A549 (cell line): ENCODE results near the gene NDUFS2. TPM values are rescaled to one million over a fixed set of nuclear protein-coding genes. Genes with fewer than 3 reads are reported as not detected.
"Not testable (repeated sequence)": the region's sequence is repeated elsewhere in the genome, so short reads cannot be mapped to it uniquely, and the experiment has no call there.

Experiments used
- ATAC-seq, 2 experiments: fragments of 200-7000 bp in 1 of 2; fragments of >200 bp in 1 of 2; cut with Nextera tagmentation in 1 of 2; cut with Tn5 transposase in 1 of 2; 3 replicates each; pipeline versions ENCODE4 v1.8.0 to v1.9.1; 2018 to 2020; ENCODE audit warnings: mild to moderate bottlenecking in 1 of 2, moderate library complexity in 1 of 2
- CTCF ChIA-PET: fragments of 300-600 bp; sonication (Branson Sonifier 250); formaldehyde crosslinking; extraction: SDS; loops from one replicate; lab custom pipeline; 2021; ENCODE audit warnings: antibody characterized with exemption, inconsistent platforms; lab: Yijun Ruan, JAX
- POLR2A ChIA-PET: fragments of 350-600 bp; formaldehyde crosslinking; extraction: SDS; loops from one replicate; lab custom pipeline; 2021; ENCODE audit warnings: antibody characterized with exemption, inconsistent platforms; lab: Yijun Ruan, JAX
- DNase-seq, 2 experiments: peaks; one replicate each; pipeline versions ENCODE4 v3.0.0 to v3.0.0-alpha.2; 2011 to 2016; ENCODE audit warnings: low read depth in 1 of 2, low spot score in 1 of 2
- FAIRE-seq: peaks from 2 replicates; lab custom pipeline; 2011; peaks lifted over from hg19 to GRCh38; lab: Jason Lieb, UNC
- H3K27ac ChIP-seq, 2 experiments: fragments of >200 bp; sonication (Bioruptor Twin); formaldehyde crosslinking; 3 replicates each; pipeline ENCODE4 v1.5.1; 2016 to 2017
- H3K4me1 ChIP-seq: fragments of >200 bp; sonication (Bioruptor Twin); formaldehyde crosslinking; 3 replicates; pipeline ENCODE4 v1.6.1; 2016
- H3K4me2 ChIP-seq: fragments of >200 bp; sonication (Bioruptor Twin); formaldehyde crosslinking; 3 replicates; pipeline ENCODE4 v1.6.1; 2016
- H3K4me3 ChIP-seq: fragments of >200 bp; sonication (Bioruptor Twin); formaldehyde crosslinking; 3 replicates; pipeline ENCODE4 v1.5.1; 2016
- H3K9me3 ChIP-seq: fragments of >200 bp; sonication (Bioruptor Twin); formaldehyde crosslinking; 3 replicates; pipeline ENCODE4 v1.6.1; 2016
- CBX2 ChIP-seq: fragments of 200-600 bp; sonication (generic); IDR thresholded peaks from 2 replicates; pipeline ENCODE4 v1.6.1; 2016; ENCODE audit warnings: low read depth, mild to moderate bottlenecking, borderline replicate concordance
- CBX8 ChIP-seq: fragments of 200-600 bp; sonication (generic); IDR thresholded peaks from 2 replicates; pipeline ENCODE4 v1.6.1; 2016
- CEBPB ChIP-seq, 2 experiments: fragments of >200 bp in 1 of 2; sonication (Bioruptor Twin) in 1 of 2; formaldehyde crosslinking in 1 of 2; IDR thresholded peaks; 2 replicates each; pipeline ENCODE4 v1.6.1; 2012 to 2016
- EHF ChIP-seq: fragments of 250-450 bp; sonication (Bioruptor Pico); IDR thresholded peaks from 2 replicates; pipeline ENCODE4 v1.5.0; 2020; ENCODE audit warnings: mild to moderate bottlenecking
- EHMT2 ChIP-seq: fragments of 200-600 bp; sonication (generic); IDR thresholded peaks from 2 replicates; pipeline ENCODE4 v1.6.1; 2016; ENCODE audit warnings: antibody characterized with exemption, low read depth, mild to moderate bottlenecking, moderate library complexity
- GATA3 ChIP-seq: IDR thresholded peaks from 2 replicates; pipeline ENCODE4 v1.6.1; 2012; ENCODE audit warnings: borderline replicate concordance
- HOXA7 ChIP-seq: fragments of 250-450 bp; sonication (Bioruptor Pico); IDR thresholded peaks from 2 replicates; pipeline ENCODE4 v1.5.0; 2020; ENCODE audit warnings: mild to moderate bottlenecking, moderate library complexity
- KDM1A ChIP-seq: fragments of 200-600 bp; sonication (generic); IDR thresholded peaks from 2 replicates; pipeline ENCODE4 v1.6.1; 2016; ENCODE audit warnings: low read depth, mild to moderate bottlenecking
- KDM5A ChIP-seq: fragments of 200-600 bp; sonication (generic); IDR thresholded peaks from 2 replicates; pipeline ENCODE4 v1.6.1; 2016; ENCODE audit warnings: antibody characterized with exemption, mild to moderate bottlenecking
- MAFK ChIP-seq: fragments of 450-650 bp; IDR thresholded peaks from 2 replicates; pipeline ENCODE4 v1.6.1; 2014; ENCODE audit not compliant: partially characterized antibody
- NR3C1 ChIP-seq: fragments of >200 bp; sonication (Bioruptor Twin); formaldehyde crosslinking; IDR thresholded peaks from 3 replicates; pipeline ENCODE4 v1.6.1; 2017
- PBX3 ChIP-seq: IDR thresholded peaks from 2 replicates; pipeline ENCODE4 v1.6.1; 2012
- PHF8 ChIP-seq: fragments of 200-600 bp; sonication (generic); IDR thresholded peaks from 2 replicates; pipeline ENCODE4 v1.6.1; 2016; ENCODE audit warnings: low read depth, mild to moderate bottlenecking, antibody characterized with exemption, moderate library complexity, borderline replicate concordance
- POLR2A ChIP-seq: IDR thresholded peaks from 2 replicates; pipeline ENCODE4 v1.6.1; 2012; ENCODE audit warnings: mild to moderate bottlenecking, low read length
- RARB ChIP-seq: fragments of 250-450 bp; sonication (Bioruptor Pico); IDR thresholded peaks from 2 replicates; pipeline ENCODE4 v1.8.0; 2021; ENCODE audit warnings: mild to moderate bottlenecking, moderate library complexity
- RCOR1 ChIP-seq: fragments of 150-350 bp; IDR thresholded peaks from 2 replicates; pipeline ENCODE4 v1.6.1; 2014; ENCODE audit warnings: antibody characterized with exemption, low read length, low read depth
- RNF2 ChIP-seq: fragments of 200-600 bp; sonication (generic); IDR thresholded peaks from 2 replicates; pipeline ENCODE4 v1.6.1; 2016; ENCODE audit warnings: low read depth, mild to moderate bottlenecking, antibody characterized with exemption, moderate library complexity, borderline replicate concordance
- ZC3H11A ChIP-seq: fragments of 450-650 bp; IDR thresholded peaks from 2 replicates; pipeline ENCODE4 v1.6.1; 2014; ENCODE audit warnings: antibody characterized with exemption, mild to moderate bottlenecking
- WGBS: methylation state at CpG from one replicate; pipeline ENCODE4 v1.1.6; 2017; ENCODE audit errors: missing lambda C conversion rate; 5-methylcytosine and 5-hydroxymethylcytosine counted together
- polyA plus RNA-seq, 4 experiments: library from polyadenylated mRNA; depleted of rRNA in 3 of 4; stranded (reverse); fragments of >200 nt; fragmentation: RNase III in 1 of 4; extraction: RNeasy Plus Mini Kit Qiagen cat#74134 plus additional on column Dnase treatment in 1 of 4; gene quantifications; 2 replicates in 3 of 4; 3 replicates in 1 of 4; pipeline ENCODE4 v1.2.3, GENCODE V29; 2011 to 2017
- TF ChIP-seq, protein P1 (sequence below): fragments of 200-600 bp; sonication (generic); IDR thresholded peaks from 2 replicates; pipeline ENCODE4 v1.6.1; 2016; ENCODE audit warnings: antibody characterized with exemption, mild to moderate bottlenecking, moderate library complexity
- TF ChIP-seq, protein P2 (sequence below): IDR thresholded peaks from 2 replicates; pipeline ENCODE4 v1.6.1; 2012
- TF ChIP-seq, protein P3 (sequence below): fragments of 450-650 bp; IDR thresholded peaks from 2 replicates; pipeline ENCODE4 v1.6.1; 2014; ENCODE audit warnings: antibody characterized with exemption

Gene NDUFS2
- polyA plus RNA-seq, 2 of the 4 experiments (the other 2 are of a cell fraction), result 142 to 144 TPM

DNA sequence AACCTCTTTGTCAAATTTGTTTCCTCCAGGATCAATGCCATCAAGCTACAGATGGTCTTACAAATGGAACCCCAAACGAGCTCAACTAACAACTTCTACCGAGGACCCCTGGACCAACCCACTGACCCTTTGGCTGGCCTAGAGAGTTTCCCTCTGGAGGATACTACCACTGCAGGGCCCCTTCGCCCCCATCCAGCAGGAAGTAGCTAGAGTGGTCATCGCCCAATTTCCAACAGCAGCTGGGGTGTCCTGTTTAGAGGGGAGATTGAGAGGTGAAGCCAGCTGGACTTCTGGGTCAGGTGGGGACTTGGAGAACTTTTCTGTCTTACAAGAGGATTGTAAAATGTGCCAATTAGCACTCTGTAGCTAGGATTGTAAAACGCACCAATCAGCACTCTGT, 54.9 kb downstream of the NDUFS2 start:
- peak; percentile 36 for TF ChIP-seq MAFK
- TF ChIP-seq, all 56 proteins: peak for 1; not testable (repeated sequence) for 55
- CTCF ChIA-PET, result interaction anchor here (0.9 to 8.7 kb wide), 4 partner anchors 8 to 126 kb away, joined by 3 to 46 read pairs (median 7); partner anchors contain the start of gene TOMM40L
- FAIRE-seq, ATAC-seq, H3K4me1 ChIP-seq, H3K4me3 ChIP-seq, H3K4me2 ChIP-seq, DNase-seq, POLR2A ChIA-PET, H3K27ac ChIP-seq: not testable (repeated sequence)
- peaks cover 13% of the 10 kb centered on the region for H3K9me3 ChIP-seq
- WGBS, result 66% methylated on average over 5 of the region's 5 CpGs

DNA sequence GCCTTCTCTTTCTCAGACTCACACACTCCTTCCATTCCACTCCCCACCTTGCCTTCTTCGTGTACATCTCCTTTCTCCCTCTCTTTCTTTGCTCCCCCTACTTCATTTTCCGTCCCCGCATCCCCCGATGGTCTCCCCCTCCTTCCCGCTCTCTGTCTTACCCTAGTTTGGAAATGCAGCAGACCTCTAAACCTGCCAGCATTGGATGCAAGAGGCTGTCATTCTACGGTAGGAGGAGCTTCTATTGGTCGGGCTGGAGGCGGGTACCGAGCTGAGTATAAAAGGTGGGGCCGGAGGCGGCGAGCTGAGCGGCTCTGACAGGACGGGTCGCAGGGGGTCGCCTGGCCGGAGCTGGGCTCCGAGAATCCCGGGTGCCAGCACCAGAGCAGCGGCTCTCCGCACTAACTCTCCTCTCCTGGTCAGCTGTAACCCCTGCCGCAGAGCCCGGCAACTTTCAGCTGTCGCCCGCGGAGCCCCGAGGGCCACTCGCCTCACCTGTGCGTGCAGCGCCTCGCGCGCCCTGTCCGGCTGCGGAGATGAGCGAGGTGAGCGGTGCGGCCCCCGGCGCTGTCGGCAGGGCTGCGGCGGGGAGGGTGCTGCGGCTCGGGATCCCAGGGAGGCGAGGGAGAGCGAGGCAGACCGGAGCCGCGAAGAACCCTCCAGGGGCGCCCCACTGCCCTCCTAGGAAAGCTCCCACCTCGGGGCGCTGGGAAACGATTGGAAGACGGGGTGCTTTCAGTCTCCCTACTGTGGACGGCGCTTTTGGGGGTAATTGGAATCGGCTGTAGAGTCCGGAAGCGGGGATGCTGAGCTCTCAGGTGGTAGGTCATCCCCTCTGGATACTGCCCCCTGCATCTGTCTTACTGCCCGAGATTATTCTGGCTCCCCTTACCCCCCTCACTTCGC, 56.5 kb downstream of the NDUFS2 start, which contains the start of gene PCP4L1:
Gene PCP4L1, plus strand, starts transcription at position 307 of the 906 bp plus-strand sequence. Its CDS starts 230 bp downstream, at position 537.
- POLR2A ChIA-PET, result interaction anchor here (1.1 kb wide), 1 partner anchor 55 kb away, joined by 3 read pairs; no protein-coding TSS in a partner anchor

GRCh38 chr1:161259345-161259702, 57.2 kb downstream of the NDUFS2 start:
- Histone ChIP-seq H3K4me2 (peak overlapping the region; percentile 90), H3K4me1 (peaks cover 6% of the 10 kb centered on the region; the same call in 1 of the 3 replicates), H3K4me3 (peak overlapping the region; percentile 42), H3K27ac (no peak overlapping the region), H3K9me3 (peaks cover 13% of the 10 kb centered on the region)
- no peak for FAIRE-seq
- TF ChIP-seq KDM1A, result no peak
- TF ChIP-seq, protein P1, sequence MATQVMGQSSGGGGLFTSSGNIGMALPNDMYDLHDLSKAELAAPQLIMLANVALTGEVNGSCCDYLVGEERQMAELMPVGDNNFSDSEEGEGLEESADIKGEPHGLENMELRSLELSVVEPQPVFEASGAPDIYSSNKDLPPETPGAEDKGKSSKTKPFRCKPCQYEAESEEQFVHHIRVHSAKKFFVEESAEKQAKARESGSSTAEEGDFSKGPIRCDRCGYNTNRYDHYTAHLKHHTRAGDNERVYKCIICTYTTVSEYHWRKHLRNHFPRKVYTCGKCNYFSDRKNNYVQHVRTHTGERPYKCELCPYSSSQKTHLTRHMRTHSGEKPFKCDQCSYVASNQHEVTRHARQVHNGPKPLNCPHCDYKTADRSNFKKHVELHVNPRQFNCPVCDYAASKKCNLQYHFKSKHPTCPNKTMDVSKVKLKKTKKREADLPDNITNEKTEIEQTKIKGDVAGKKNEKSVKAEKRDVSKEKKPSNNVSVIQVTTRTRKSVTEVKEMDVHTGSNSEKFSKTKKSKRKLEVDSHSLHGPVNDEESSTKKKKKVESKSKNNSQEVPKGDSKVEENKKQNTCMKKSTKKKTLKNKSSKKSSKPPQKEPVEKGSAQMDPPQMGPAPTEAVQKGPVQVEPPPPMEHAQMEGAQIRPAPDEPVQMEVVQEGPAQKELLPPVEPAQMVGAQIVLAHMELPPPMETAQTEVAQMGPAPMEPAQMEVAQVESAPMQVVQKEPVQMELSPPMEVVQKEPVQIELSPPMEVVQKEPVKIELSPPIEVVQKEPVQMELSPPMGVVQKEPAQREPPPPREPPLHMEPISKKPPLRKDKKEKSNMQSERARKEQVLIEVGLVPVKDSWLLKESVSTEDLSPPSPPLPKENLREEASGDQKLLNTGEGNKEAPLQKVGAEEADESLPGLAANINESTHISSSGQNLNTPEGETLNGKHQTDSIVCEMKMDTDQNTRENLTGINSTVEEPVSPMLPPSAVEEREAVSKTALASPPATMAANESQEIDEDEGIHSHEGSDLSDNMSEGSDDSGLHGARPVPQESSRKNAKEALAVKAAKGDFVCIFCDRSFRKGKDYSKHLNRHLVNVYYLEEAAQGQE, result no peak
- TF ChIP-seq EHMT2, result no peak
- no peak for TF ChIP-seq CBX2
- TF ChIP-seq PHF8, result no peak
- TF ChIP-seq, protein P2, sequence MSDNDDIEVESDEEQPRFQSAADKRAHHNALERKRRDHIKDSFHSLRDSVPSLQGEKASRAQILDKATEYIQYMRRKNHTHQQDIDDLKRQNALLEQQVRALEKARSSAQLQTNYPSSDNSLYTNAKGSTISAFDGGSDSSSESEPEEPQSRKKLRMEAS, result no peak
- no peak for TF ChIP-seq KDM5A
- TF ChIP-seq HOXA7, result no peak
- TF ChIP-seq RNF2, result no peak
- TF ChIP-seq RCOR1, result no peak
- TF ChIP-seq GATA3, result no peak
- no peak for TF ChIP-seq EHF
- no peak for TF ChIP-seq CBX8
- TF ChIP-seq RARB (CRISPR knock-in tag), result no peak
- TF ChIP-seq, protein P3, sequence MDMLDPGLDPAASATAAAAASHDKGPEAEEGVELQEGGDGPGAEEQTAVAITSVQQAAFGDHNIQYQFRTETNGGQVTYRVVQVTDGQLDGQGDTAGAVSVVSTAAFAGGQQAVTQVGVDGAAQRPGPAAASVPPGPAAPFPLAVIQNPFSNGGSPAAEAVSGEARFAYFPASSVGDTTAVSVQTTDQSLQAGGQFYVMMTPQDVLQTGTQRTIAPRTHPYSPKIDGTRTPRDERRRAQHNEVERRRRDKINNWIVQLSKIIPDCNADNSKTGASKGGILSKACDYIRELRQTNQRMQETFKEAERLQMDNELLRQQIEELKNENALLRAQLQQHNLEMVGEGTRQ, result no peak
- no peak for TF ChIP-seq POLR2A
- TF ChIP-seq NR3C1, result no peak
- ChIA-PET POLR2A (no interaction called here), CTCF (interaction anchor here (1.2 to 8.7 kb wide), 3 partner anchors 11 to 32 kb away, joined by 3 to 46 read pairs (median 4); partner anchors contain the start of gene TOMM40L)
- DNase-seq, result no peak
- ATAC-seq, result no peak; a peak in 1 of 6 replicates
- 23% methylated on average over 6 of the region's 6 CpGs for WGBS

More for the DNA sequence above, 56.5 kb downstream of the NDUFS2 start, which contains the start of gene PCP4L1:
- FAIRE-seq (no peak), ATAC-seq (peak; percentile 81 to 94), DNase-seq (peak; percentile 59 to 73)
- 12% methylated on average over 13 of the region's 62 CpGs for WGBS
- H3K4me3 ChIP-seq, result peak within 1 kb of the TSS; percentile 42
- TF ChIP-seq, protein P2, result 0 out of 2 replicates have a peak, but pooled peaks have one; percentile 12
- 0 out of 2 replicates have a peak, but pooled peaks have one; percentile 43 for TF ChIP-seq RNF2
- no peak for TF ChIP-seq CEBPB (IDR thresholded peaks at IDR 0.05)
- peak; percentile 89 for TF ChIP-seq PBX3
- TF ChIP-seq ZC3H11A, result no peak
- peak within 1 kb of the TSS; percentile 90 for H3K4me2 ChIP-seq
- peaks cover 13% of the 10 kb centered on the region for H3K9me3 ChIP-seq
- H3K27ac ChIP-seq, result peak within 1 kb of the TSS in 1 of 2 experiments; percentile 49; a peak in 2 of 6 replicates
- H3K4me1 ChIP-seq, result peaks cover 6% of the 10 kb centered on the region; the same call in 1 of the 3 replicates
- CTCF ChIA-PET, result interaction anchor here (0.8 to 8.7 kb wide), 6 partner anchors 10 to 68 kb away, joined by 3 to 46 read pairs (median 4); partner anchors contain the start of gene TOMM40L
